H1 (cell line): ENCODE results near the gene NRXN3. TPM values are rescaled to one million over a fixed set of nuclear protein-coding genes. Genes with fewer than 3 reads are reported as not detected.

Experiments used
- BRCA1 ChIP-seq: IDR thresholded peaks from 2 replicates; pipeline ENCODE4 v1.6.1; 2012; ENCODE audit warnings: low read depth, low read length, improper control_type of control experiment
- polyA plus RNA-seq, 7 experiments: library from polyadenylated mRNA; depleted of rRNA in 3 of 7; stranded (reverse) in 5 of 7; unstranded in 2 of 7; fragments of >200 nt in 5 of 7; fragments of 200-250 nt in 2 of 7; gene quantifications; 1 replicate in 5 of 7; 2 replicates in 1 of 7; 4 replicates in 1 of 7; pipeline versions ENCODE4 v1.2.1 to v1.2.3, GENCODE V29; 2011 to 2013; ENCODE audit warnings: missing spikeins in 2 of 7, mixed read lengths in 2 of 7
- total RNA-seq: library from RNA; stranded (reverse); fragmentation: NEBNext Ultra II Directional; extraction: Animal tissue kit (Norgen Biotek cat#: 25700); gene quantifications from 2 replicates; pipeline ENCODE4 v1.2.1, GENCODE V29; 2021

Gene NRXN3
- total and polyA plus RNA-seq, 2 of the 8 experiments (the other 6 are each of a cell fraction or from before 2014, with no cell fraction given): 2.6 to 4.1 TPM

DNA sequence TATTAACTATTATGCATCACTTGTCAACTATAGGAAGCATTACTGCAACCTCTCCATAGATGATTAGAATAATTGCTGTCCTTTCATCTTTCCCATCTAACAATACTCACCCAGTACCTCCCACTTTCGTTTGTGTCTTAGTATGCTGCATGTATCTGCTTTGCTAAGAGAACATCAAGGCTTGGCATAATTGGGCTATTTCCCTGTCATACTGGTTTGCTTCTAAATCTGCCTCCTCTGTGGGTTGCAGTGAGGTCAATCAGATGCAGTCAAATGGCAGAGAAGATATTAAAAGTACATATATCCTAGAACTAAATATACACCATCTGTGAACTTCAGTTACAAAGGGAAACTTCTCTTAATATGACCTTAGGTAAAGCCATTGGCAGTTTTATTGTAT is 1330.3 kb downstream of the NRXN3 start (continued):
- TF ChIP-seq BRCA1: no peak
- TF ChIP-seq, all 59 proteins: peak for 0
